Measurements from ENCODE around the gene NIPSNAP3A.
"Not testable (repeated sequence)": the region's sequence is repeated elsewhere in the genome, so short reads cannot be mapped to it uniquely, and the experiment has no call there.

Gene NIPSNAP3A

DNA sequence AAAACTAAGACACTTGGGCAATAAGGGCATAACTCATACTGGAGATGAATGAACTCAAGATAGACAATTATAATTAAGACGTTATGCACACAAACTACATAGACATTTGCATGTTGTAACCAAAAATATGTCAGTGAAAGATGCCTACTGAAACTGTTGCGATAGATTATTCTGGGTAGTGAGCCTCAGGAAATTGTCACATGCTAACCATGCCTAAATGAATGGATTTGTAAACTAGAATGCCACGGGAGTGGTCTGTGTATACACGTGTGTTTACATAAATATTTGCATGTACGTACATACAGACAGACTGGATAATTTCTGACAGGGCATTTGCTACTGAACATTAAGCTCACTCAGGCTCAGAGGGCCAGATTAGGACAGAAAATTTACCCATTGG lies 17.7 kb downstream of the NIPSNAP3A start:
- Mint-ChIP-seq H3K27ac (no peak overlapping the region), H3K4me3 (peak overlapping the region; percentile 95), H3K36me3 (no peaks in the 10 kb centered on the region), H3K9me3 (ENCODE audit: low read depth) (no peaks in the 10 kb centered on the region), H3K27me3 (no peaks in the 10 kb centered on the region), H3K4me1 (ENCODE audit: low read depth) (peaks cover 3% of the 10 kb centered on the region)

DNA sequence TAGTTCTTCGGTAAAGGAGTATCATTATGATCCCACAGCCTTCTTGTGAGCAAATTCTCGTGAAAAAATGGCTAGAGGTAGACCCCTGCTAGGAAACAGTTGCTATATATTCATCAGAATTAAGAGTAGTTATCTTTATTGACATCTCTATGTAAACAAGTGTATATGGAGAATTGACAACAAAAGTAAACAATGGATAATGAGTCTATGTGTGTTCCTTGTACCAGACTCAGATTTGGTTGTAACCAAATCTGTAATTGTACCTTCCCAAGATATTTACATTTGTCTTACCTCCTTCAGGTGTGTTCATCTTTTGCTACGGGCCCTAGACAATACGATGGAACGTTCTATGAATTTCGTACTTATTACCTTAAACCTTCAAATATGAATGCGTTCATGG lies 18.5 kb downstream of the NIPSNAP3A start:
- Mint-ChIP-seq H3K27me3 (no peaks in the 10 kb centered on the region), H3K4me3 (no peak overlapping the region), H3K9me3 (ENCODE audit: low read depth) (no peaks in the 10 kb centered on the region), H3K36me3 (no peaks in the 10 kb centered on the region), H3K4me1 (ENCODE audit: low read depth) (peaks cover 3% of the 10 kb centered on the region), H3K27ac (no peak overlapping the region)

DNA sequence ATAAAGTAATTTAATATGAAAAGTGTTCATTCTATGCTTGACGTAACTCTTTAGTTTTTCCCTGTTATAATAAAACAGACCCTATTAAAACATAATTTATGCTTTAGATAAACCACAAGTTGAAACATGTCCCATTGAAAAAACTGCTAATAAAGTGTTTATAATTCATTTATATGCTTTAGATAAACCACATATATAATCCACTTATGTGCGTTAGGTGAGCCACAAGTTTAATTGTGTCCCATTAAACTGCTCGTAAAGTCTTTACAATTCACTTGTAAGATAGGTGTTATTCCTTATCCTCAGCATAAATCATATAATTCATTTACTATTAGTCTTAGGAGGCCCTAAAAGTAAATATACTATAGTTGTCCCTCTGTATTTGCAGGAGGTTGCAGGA lies 20.0 kb downstream of the NIPSNAP3A start:
- peaks cover 3% of the 10 kb centered on the region for H3K4me1 Mint-ChIP-seq (ENCODE audit: low read depth)
- no peaks in the 10 kb centered on the region for H3K36me3 Mint-ChIP-seq
- H3K9me3 Mint-ChIP-seq (ENCODE audit: low read depth), result no peaks in the 10 kb centered on the region
- H3K27ac Mint-ChIP-seq, result no peak overlapping the region
- no peaks in the 10 kb centered on the region for H3K27me3 Mint-ChIP-seq
- no peak overlapping the region for H3K4me3 Mint-ChIP-seq

DNA sequence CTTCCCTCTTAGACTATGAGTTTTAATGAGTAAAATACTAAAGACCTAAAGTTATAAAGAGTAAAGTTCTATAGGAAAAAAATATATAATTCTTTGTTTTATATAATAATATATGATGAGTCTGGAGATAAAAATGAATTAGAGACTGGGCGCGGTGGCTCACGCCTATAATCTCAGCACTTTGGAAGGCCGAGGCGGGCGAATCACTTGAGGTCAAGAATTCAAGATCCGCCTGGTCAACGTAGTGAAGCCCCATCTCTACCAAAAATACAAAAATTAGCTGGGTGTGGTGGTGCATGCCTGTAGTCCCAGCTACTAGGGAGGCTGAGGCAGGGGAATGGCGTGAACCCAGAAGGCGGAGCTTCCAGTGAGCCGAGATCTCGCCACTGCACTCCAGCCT lies 21.5 kb downstream of the NIPSNAP3A start:
- H3K4me1 Mint-ChIP-seq (ENCODE audit: low read depth); H3K36me3 Mint-ChIP-seq; H3K27ac Mint-ChIP-seq; H3K9me3 Mint-ChIP-seq (ENCODE audit: low read depth); H3K4me3 Mint-ChIP-seq; H3K27me3 Mint-ChIP-seq: not testable (repeated sequence)

DNA sequence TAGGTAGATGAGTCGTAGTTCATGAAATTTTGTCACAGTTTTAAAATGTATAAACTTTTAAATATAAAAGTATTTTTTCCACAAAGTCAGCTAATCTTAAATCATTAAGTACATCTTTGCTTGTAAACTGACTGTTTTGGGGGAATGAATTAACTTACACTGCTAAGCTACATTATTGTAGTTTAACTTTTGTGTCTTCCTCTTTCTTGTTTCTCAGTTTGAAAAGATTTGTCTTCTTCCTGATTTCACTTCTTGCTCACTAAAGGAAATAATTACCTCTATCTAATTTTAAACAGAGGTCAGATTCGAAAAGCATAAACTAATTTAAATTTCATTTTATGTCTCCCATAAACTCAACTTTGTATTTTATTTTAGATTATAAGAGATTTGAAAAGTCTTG lies 22.2 kb downstream of the NIPSNAP3A start:
- H3K27ac Mint-ChIP-seq, result no peak overlapping the region
- H3K4me3 Mint-ChIP-seq, result no peak overlapping the region
- no peaks in the 10 kb centered on the region for H3K27me3 Mint-ChIP-seq
- H3K36me3 Mint-ChIP-seq, result no peaks in the 10 kb centered on the region
- H3K4me1 Mint-ChIP-seq (ENCODE audit: low read depth), result no peaks in the 10 kb centered on the region
- no peaks in the 10 kb centered on the region for H3K9me3 Mint-ChIP-seq (ENCODE audit: low read depth)

DNA sequence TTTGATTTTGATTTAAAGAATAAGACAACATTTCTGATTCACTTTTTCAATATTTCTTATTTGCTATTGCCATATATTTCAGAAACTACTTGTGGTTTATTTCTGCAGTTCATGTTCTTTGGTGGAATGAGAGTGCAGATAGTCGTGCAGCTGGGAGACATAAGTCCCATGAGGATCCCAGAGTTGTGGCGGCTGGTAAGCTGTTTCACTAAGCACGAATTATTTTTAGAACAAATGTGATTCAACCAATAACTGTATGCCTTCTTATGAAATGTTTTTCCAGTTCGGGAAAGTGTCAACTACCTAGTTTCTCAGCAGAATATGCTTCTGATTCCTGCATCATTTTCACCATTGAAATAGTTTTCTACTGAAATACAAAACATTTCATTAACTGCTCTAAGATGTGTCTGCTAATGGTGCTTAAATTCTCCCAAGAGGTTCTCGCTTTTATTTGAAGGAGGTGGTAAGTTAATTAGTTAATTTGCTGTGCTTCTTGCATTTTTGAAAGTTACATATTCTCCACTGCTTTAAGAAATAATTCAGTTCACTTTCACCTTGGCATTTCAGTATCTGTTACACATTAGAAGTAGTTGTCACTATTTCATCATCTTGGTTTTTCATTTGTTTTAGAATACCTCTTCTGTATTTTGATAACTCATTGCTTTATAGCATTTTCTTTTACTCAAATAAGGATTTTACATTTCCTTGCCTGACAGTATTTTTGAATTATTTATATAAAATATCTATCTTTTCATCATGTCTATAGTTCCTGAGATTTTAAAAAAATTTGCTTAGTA lies 25.4 kb downstream of the NIPSNAP3A start:
- Mint-ChIP-seq H3K36me3 (no peaks in the 10 kb centered on the region), H3K9me3 (ENCODE audit: low read depth) (no peaks in the 10 kb centered on the region), H3K27ac (no peak overlapping the region), H3K27me3 (no peaks in the 10 kb centered on the region), H3K4me3 (no peak overlapping the region), H3K4me1 (ENCODE audit: low read depth) (no peaks in the 10 kb centered on the region)

DNA sequence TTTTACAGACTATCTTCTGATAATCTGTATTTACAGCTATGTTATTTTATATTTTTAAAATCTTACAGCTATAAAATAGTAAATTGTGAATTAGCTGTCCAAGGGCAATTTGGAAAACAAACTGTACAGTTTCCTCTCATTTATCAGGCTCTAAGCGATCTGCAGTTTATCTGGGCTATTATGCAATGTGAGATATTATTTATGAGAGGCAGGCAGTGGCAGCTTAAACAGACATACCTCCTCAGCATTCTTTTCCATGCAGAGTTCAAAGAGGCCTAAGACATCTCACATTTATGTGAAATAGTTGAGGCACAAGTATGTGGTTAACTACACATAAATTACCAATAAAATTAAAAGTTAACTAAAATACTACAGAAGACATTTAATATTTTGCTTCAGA lies 26.6 kb downstream of the NIPSNAP3A start:
- Mint-ChIP-seq H3K4me3 (no peak overlapping the region), H3K27ac (no peak overlapping the region), H3K9me3 (ENCODE audit: low read depth) (no peaks in the 10 kb centered on the region), H3K4me1 (ENCODE audit: low read depth) (no peaks in the 10 kb centered on the region), H3K27me3 (no peaks in the 10 kb centered on the region), H3K36me3 (no peaks in the 10 kb centered on the region)

DNA sequence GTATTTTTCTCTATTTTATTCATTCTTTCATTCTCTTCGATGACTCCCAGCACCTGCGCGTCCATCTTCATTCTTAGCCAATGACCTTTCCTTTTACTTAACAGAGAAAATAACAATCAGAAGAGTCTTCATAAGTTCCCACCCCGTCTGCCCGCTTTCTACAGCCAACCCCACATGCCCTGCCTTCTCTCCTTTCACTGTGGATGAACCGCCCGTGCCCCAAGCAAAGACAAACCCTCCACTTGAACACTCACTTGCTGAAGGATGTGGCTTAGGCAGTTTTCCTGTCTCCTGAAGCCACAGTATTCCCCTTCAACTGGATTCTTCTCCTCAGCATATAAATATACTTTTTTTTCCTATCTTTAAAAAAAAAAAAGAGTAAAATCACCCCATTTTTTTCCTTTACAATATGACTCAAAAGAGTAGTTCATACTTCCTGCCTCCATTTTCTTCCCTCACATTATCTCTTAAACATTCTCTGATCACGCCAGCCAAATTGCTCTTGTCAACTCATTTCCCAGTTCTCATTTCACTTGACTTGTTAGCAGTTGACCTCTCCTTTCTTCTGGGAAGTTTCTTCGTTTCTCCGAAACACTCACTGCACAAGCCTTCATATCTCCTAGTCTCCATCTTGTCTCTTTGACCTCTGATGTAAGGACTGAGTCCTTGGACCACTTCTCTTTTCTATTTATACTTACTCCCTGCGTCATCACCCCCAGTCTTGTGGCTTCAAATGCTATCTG lies 27.5 kb downstream of the NIPSNAP3A start:
- no peaks in the 10 kb centered on the region for H3K9me3 Mint-ChIP-seq (ENCODE audit: low read depth)
- H3K4me1 Mint-ChIP-seq (ENCODE audit: low read depth), result no peaks in the 10 kb centered on the region
- no peak overlapping the region for H3K27ac Mint-ChIP-seq

DNA sequence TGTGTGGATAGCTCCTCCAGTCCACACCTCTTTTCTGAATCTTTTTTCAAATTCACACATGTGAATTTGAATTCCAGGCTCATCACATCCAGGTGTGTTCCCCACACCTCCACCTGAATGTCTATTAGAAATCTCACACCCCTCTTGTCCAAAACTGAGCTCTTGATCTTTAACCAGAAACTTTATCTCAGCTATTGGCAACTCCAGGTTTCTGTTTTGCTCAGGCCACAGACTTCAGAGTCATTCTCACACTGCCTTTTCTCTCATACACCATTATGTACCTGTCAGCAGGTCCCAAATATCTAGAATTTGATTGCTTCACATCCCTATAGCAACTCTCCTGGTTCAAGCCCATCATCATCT lies 28.1 kb downstream of the NIPSNAP3A start:
- Mint-ChIP-seq H3K27me3 (no peaks in the 10 kb centered on the region), H3K9me3 (ENCODE audit: low read depth) (no peaks in the 10 kb centered on the region), H3K4me3 (no peak overlapping the region), H3K36me3 (no peaks in the 10 kb centered on the region), H3K27ac (no peak overlapping the region), H3K4me1 (ENCODE audit: low read depth) (no peaks in the 10 kb centered on the region)

More for the DNA sequence above, 27.5 kb downstream of the NIPSNAP3A start:
- H3K27me3 Mint-ChIP-seq, result no peaks in the 10 kb centered on the region
- H3K36me3 Mint-ChIP-seq, result no peaks in the 10 kb centered on the region
- H3K4me3 Mint-ChIP-seq, result no peak overlapping the region

DNA sequence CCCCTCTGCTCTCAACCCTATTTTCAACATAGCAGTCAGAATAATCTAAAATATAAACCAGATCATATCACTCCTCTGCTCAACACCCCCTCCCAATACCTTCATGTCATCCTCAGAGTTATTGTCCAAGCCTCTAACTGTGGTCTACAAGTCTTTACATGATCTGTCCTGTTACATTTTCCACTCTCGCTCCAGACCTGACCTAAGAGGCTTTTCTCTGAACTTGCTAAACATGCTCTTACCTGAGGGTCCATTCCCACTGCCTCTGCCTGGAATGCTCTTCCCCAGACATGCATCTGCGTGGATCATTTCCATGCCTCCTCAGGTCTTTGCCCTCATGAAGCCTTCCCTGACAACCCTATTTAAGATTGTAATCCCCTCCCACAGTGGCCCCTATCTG lies 28.5 kb downstream of the NIPSNAP3A start:
- no peak overlapping the region for H3K27ac Mint-ChIP-seq
- H3K36me3 Mint-ChIP-seq, result no peaks in the 10 kb centered on the region
- H3K9me3 Mint-ChIP-seq (ENCODE audit: low read depth), result no peaks in the 10 kb centered on the region
- no peak overlapping the region for H3K4me3 Mint-ChIP-seq
- no peaks in the 10 kb centered on the region for H3K4me1 Mint-ChIP-seq (ENCODE audit: low read depth)
- no peaks in the 10 kb centered on the region for H3K27me3 Mint-ChIP-seq

DNA sequence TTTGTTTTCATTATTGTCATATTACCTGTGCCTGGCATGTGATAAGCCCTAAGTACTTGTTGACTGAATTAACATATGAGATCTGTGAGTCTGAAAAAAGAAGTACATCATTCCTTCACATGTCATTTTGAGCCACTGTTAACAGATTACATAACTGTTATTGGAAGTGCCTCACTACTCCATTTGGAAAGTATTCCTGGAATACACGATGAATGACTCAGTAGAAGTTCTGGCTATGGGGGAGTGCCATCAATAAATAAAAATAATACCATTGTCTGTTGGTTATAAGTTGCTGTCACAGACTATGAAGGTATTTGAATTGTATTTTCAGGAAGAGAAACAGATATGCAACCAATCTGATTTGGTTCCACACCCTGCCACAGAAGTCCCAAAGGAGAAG lies 29.3 kb downstream of the NIPSNAP3A start:
- Mint-ChIP-seq H3K27me3 (no peaks in the 10 kb centered on the region), H3K9me3 (ENCODE audit: low read depth) (no peaks in the 10 kb centered on the region), H3K36me3 (no peaks in the 10 kb centered on the region), H3K4me3 (no peak overlapping the region), H3K4me1 (ENCODE audit: low read depth) (no peaks in the 10 kb centered on the region), H3K27ac (no peak overlapping the region)

DNA sequence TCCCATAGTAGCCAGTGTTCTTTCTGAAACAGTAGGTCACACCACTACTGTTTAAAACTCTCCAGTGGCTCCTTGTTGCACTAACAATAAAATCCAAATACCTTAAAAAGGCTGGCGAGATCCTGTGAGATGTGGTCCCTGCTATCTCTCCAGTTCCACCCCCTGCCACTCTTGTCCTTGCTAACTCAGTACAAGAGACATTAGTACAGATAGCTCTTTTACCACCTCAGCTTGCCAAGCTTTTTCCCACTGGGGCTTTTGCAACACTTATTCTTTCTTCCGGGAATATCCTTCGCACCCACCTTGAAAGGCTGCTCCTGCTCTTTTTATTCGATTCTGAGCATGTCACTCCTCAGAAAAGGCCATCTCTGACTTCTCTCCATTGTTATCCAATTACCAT lies 31.3 kb downstream of the NIPSNAP3A start:
- H3K4me3 Mint-ChIP-seq, result no peak overlapping the region
- no peaks in the 10 kb centered on the region for H3K4me1 Mint-ChIP-seq (ENCODE audit: low read depth)
- no peak overlapping the region for H3K27ac Mint-ChIP-seq
- H3K36me3 Mint-ChIP-seq, result peaks cover 2% of the 10 kb centered on the region
- no peaks in the 10 kb centered on the region for H3K27me3 Mint-ChIP-seq
- H3K9me3 Mint-ChIP-seq (ENCODE audit: low read depth), result no peaks in the 10 kb centered on the region

DNA sequence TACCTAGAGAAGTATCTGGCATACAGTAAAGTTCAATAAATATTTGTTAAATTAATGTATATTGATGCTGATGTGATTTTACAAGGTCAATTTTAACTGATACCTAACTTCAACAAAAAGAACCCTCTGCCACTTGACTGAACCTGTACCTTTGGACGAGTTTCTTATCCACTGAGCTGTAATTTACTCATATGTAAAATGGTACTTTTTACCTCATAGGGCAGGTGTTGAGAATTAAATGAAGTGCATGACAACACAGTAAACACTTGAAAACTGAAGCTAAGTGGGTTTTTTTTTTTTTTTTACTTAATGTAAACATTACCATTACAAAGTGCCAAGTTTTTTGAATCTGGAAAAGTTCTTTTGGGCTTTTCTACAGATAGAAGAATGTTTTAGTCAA lies 31.9 kb downstream of the NIPSNAP3A start:
- Mint-ChIP-seq H3K36me3 (peaks cover 7% of the 10 kb centered on the region), H3K4me1 (ENCODE audit: low read depth) (no peaks in the 10 kb centered on the region), H3K27ac (no peak overlapping the region), H3K9me3 (ENCODE audit: low read depth) (no peaks in the 10 kb centered on the region), H3K27me3 (no peaks in the 10 kb centered on the region), H3K4me3 (no peak overlapping the region)

DNA sequence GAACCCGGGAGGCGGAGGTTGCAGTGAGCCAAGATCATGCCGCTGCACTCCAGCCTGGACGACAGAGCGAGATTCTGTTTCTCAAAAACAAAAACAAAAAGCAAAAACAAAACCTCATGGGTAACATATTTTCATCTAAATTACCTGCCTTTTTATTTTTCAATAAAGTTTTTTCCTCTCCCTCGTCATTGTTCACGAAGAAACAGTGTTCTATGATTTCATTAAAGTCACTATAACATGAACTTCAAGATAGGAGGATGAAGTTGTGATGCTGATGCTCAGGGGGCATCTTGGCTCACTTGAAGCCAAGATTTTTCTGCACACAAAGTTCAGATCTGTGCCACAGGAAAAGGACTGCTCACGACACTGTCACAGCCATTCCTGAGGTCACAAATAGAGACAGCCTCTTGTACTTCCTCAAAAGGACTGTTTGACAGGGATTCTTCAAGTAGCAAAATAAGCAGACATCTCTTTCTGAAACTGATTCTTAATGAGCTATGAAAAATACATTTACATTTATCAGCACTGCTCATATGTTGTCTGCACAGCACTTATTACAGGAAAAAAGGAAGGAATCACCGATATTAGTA lies 32.6 kb downstream of the NIPSNAP3A start:
- H3K9me3 Mint-ChIP-seq (ENCODE audit: low read depth), result no peaks in the 10 kb centered on the region
- no peaks in the 10 kb centered on the region for H3K4me1 Mint-ChIP-seq (ENCODE audit: low read depth)
- H3K27me3 Mint-ChIP-seq, result no peaks in the 10 kb centered on the region
- H3K4me3 Mint-ChIP-seq, result no peak overlapping the region
- H3K36me3 Mint-ChIP-seq, result peaks cover 7% of the 10 kb centered on the region
- no peak overlapping the region for H3K27ac Mint-ChIP-seq

DNA sequence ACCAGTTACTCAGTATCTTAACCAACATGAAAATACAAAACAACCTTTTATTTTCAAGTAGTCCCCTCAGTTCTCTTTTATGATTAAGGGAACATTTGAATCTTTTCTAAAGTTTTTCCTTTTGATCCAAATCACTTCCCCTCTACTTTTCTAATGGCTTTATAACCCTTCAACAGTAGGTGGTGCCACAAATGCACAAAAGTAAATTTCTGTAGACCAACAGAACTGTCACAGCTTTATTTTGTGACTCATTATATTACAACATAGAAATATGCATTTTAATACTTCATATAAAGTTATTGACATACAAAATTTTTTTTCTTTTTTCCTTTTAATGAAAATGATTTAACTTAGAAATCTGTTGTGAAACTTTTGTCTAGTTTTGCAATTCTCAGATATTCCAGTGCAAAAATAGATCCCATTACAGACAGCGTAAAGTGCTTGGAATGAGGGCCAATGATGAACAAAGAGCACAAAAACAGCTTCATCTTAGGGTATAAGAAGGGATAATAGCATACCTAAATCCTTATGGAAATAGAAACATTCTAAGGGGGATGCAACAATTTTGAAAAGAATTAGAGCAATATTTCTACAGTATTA lies 33.4 kb downstream of the NIPSNAP3A start:
- Mint-ChIP-seq H3K27me3 (no peaks in the 10 kb centered on the region), H3K4me1 (ENCODE audit: low read depth) (no peaks in the 10 kb centered on the region), H3K36me3 (peaks cover 10% of the 10 kb centered on the region), H3K9me3 (ENCODE audit: low read depth) (no peaks in the 10 kb centered on the region), H3K4me3 (no peak overlapping the region), H3K27ac (no peak overlapping the region)

Measured in activated naive CD8-positive, alpha-beta T cell (primary cell).